Vagina (tissue), 2 donors: ENCODE data around the gene ZNF146. TPM values are rescaled to one million over a fixed set of nuclear protein-coding genes. Genes with fewer than 3 reads are reported as not detected.
"Not testable (repeated sequence)": the region's sequence is repeated elsewhere in the genome, so short reads cannot be mapped to it uniquely, and the experiment has no call there.

Experiments
- DNase-seq, 2 donors: peaks; one replicate each; pipeline ENCODE4 v3.0.0-alpha.2; 2017; ENCODE audit errors: extremely low spot score in 2 of 2
- H3K27ac ChIP-seq: fragments of 200-600 bp; sonication (generic); one replicate; pipeline ENCODE4 v1.5.1; 2019
- H3K27me3 ChIP-seq: fragments of 200-600 bp; sonication (generic); one replicate; pipeline ENCODE4 v1.5.1; 2019
- H3K36me3 ChIP-seq, 2 donors: fragments of 200-600 bp; sonication (generic); one replicate each; pipeline ENCODE4 v1.5.1; 2017 to 2019
- H3K4me1 ChIP-seq: fragments of 200-600 bp; sonication (generic); one replicate; pipeline ENCODE4 v1.5.1; 2019
- H3K4me3 ChIP-seq, 2 donors: fragments of 200-600 bp; sonication (generic); 1 replicate in 1 of 2; 2 replicates in 1 of 2; pipeline ENCODE4 v1.5.1; 2016 to 2019
- H3K9me3 ChIP-seq: fragments of 200-600 bp; sonication (generic); one replicate; pipeline ENCODE4 v1.5.1; 2019
- CTCF ChIP-seq, 3 experiments: fragments of 450-650 bp in 2 of 3; fragments of 200-600 bp in 1 of 3; sonication (generic) in 1 of 3; IDR thresholded peaks; one replicate each; pipeline ENCODE4 v1.5.1; 2017 to 2019; ENCODE audit warnings: antibody characterized with exemption in 3 of 3, mild to moderate bottlenecking in 2 of 3, moderate library complexity in 2 of 3
- POLR2A ChIP-seq, 2 donors: fragments of 450-650 bp; IDR thresholded peaks; one replicate each; pipeline ENCODE4 v1.6.1; 2017; ENCODE audit warnings: antibody characterized with exemption in 2 of 2, mild to moderate bottlenecking in 2 of 2, moderate library complexity in 2 of 2
- POLR2AphosphoS5 ChIP-seq, 2 donors: sonication (generic); formaldehyde crosslinking; IDR thresholded peaks; one replicate each; pipeline ENCODE4 v1.9.0; 2017; ENCODE audit warnings: antibody characterized with exemption in 2 of 2, mild to moderate bottlenecking in 2 of 2, low read depth in 1 of 2; ENCODE audit not compliant: insufficient read depth in 1 of 2
- intact Hi-C: fragments of 100-400 bp; cut with DNase I; formaldehyde crosslinking; loops from one replicate; pipeline ENCODE4 v1.15.1; 2023
- small RNA-seq: library from RNA; depleted of rRNA; stranded (forward); fragments of <200 nt; gene quantifications from one replicate; pipeline ENCODE3, GENCODE V24; 2016
- total RNA-seq: library from RNA; depleted of rRNA; stranded (reverse); fragments of >200 nt; gene quantifications from one replicate; pipeline ENCODE4 v1.2.3, GENCODE V29; 2016

Gene ZNF146
- total RNA-seq, 1 donor from 2014 or later, result 42.2 TPM

GRCh38 chr19:36265856-36266374 lies 51.0 kb downstream of the ZNF146 start:
- Histone ChIP-seq H3K27me3 (no peaks in the 10 kb centered on the region), H3K4me1 (no peaks in the 10 kb centered on the region), H3K4me3 (no peak overlapping the region), H3K9me3 (no peaks in the 10 kb centered on the region), H3K27ac (no peak overlapping the region), H3K36me3 (no peaks in the 10 kb centered on the region)
- TF ChIP-seq CTCF (IDR thresholded peaks at IDR 0.05), result no peak
- no peak for TF ChIP-seq POLR2A (IDR thresholded peaks at IDR 0.05)
- no peak for TF ChIP-seq POLR2AphosphoS5 (IDR thresholded peaks at IDR 0.05; ENCODE audit: insufficient read depth in 1 of 2, low read depth in 1 of 2)
- DNase-seq, result no peak
- intact Hi-C loops, result no loop called here

- intact Hi-C loops, result no loop called here
- no peak overlapping the region for H3K27ac ChIP-seq
- no peaks in the 10 kb centered on the region for H3K9me3 ChIP-seq
- H3K36me3 ChIP-seq, result no peaks in the 10 kb centered on the region
- no peak for DNase-seq
- no peaks in the 10 kb centered on the region for H3K4me1 ChIP-seq
- TF ChIP-seq POLR2A (IDR thresholded peaks at IDR 0.05), result no peak
- TF ChIP-seq CTCF (IDR thresholded peaks at IDR 0.05), result no peak
- TF ChIP-seq POLR2AphosphoS5 (IDR thresholded peaks at IDR 0.05; ENCODE audit: insufficient read depth in 1 of 2, low read depth in 1 of 2), result no peak
- no peaks in the 10 kb centered on the region for H3K27me3 ChIP-seq
- H3K4me3 ChIP-seq, result no peak overlapping the region
These were observed 51.6 kb downstream of the ZNF146 start for GRCh38 chr19:36266375-36266961.

- intact Hi-C loops, result no loop called here
- Histone ChIP-seq H3K4me3 (no peak overlapping the region), H3K9me3 (no peaks in the 10 kb centered on the region), H3K36me3 (no peaks in the 10 kb centered on the region), H3K27me3 (no peaks in the 10 kb centered on the region), H3K27ac (no peak overlapping the region), H3K4me1 (no peaks in the 10 kb centered on the region)
- DNase-seq, result no peak
- TF ChIP-seq POLR2AphosphoS5 (IDR thresholded peaks at IDR 0.05; ENCODE audit: insufficient read depth in 1 of 2, low read depth in 1 of 2), result no peak
These were observed 52.3 kb downstream of the ZNF146 start for GRCh38 chr19:36267061-36267845.

- intact Hi-C loops, H3K4me3 ChIP-seq, H3K27ac ChIP-seq, DNase-seq, H3K27me3 ChIP-seq, H3K4me1 ChIP-seq, H3K9me3 ChIP-seq, H3K36me3 ChIP-seq: not testable (repeated sequence)
These were observed 53.2 kb downstream of the ZNF146 start for GRCh38 chr19:36268081-36268480.

GRCh38 chr19:36268591-36268990 lies 53.7 kb downstream of the ZNF146 start:
- DNase-seq, H3K4me1 ChIP-seq, H3K36me3 ChIP-seq, intact Hi-C loops, H3K27ac ChIP-seq, H3K9me3 ChIP-seq, H3K4me3 ChIP-seq, H3K27me3 ChIP-seq: not testable (repeated sequence)

- H3K9me3 ChIP-seq, H3K36me3 ChIP-seq, H3K27me3 ChIP-seq, H3K27ac ChIP-seq, intact Hi-C loops, H3K4me1 ChIP-seq, H3K4me3 ChIP-seq, DNase-seq: not testable (repeated sequence)
These were observed 54.4 kb downstream of the ZNF146 start for GRCh38 chr19:36269295-36269694.

Small RNA genes lying within 50 kb of the gene (small RNA-seq; reads per million reads assigned to genes)
- not detected for gene RF00019

Other genes with a start within 250 kb of the ZNF146 start
- gene SDHAF1, start 219.9 kb upstream of the ZNF146 start, total RNA-seq, result 46.9 TPM
- 2.0 TPM for gene SYNE4, start 206.3 kb upstream of the ZNF146 start, total RNA-seq
- gene ALKBH6, start 200.9 kb upstream of the ZNF146 start, total RNA-seq, result 21.9 TPM
- 31.9 TPM for gene CLIP3, start 182.2 kb upstream of the ZNF146 start, total RNA-seq
- gene THAP8, start 160.8 kb upstream of the ZNF146 start, total RNA-seq, result 12.0 TPM
- 2.5 TPM for gene WDR62, start 160.2 kb upstream of the ZNF146 start, total RNA-seq
- gene OVOL3, start 104.0 kb upstream of the ZNF146 start, total RNA-seq, result not detected
- gene POLR2I, start 100.2 kb upstream of the ZNF146 start, total RNA-seq, result 108 TPM
- gene TBCB, start 99.6 kb upstream of the ZNF146 start, total RNA-seq, result 105 TPM
- 181 TPM for gene CAPNS1, start 75.0 kb upstream of the ZNF146 start, total RNA-seq
- gene COX7A1, start 62.7 kb upstream of the ZNF146 start, total RNA-seq, result 33.1 TPM
- 3.9 TPM for gene ZNF565, start 441 bp upstream of the ZNF146 start, total RNA-seq
- gene ZFP14, start 164.1 kb downstream of the ZNF146 start, total RNA-seq, result 4.2 TPM
- gene ZFP82, start 203.5 kb downstream of the ZNF146 start, total RNA-seq, result 4.7 TPM